ENCODE data around the gene TAOK1. TPM values are rescaled to one million over a fixed set of nuclear protein-coding genes. Genes with fewer than 3 reads are reported as not detected.
"Not testable (repeated sequence)": the region's sequence is repeated elsewhere in the genome, so short reads cannot be mapped to it uniquely, and the experiment has no call there.

The TAOK1 gene
- total RNA-seq, 1 donor from 2014 or later = 36.0 TPM

GRCh38 chr17:29555840-29556239 is 165.7 kb downstream of the TAOK1 start:
- no peak overlapping the region for H3K9ac ChIP-seq (ENCODE audit: low read depth in 1 of 3, low read length in 3 of 3)
- no peaks in the 10 kb centered on the region for H3K27me3 ChIP-seq (ENCODE audit: control insufficient read depth in 3 of 3, insufficient read depth in 3 of 3, low read length in 3 of 3)
- no peaks in the 10 kb centered on the region for H3K9me3 ChIP-seq (ENCODE audit: control insufficient read depth in 3 of 3, low read length in 3 of 3)
- no peak overlapping the region for H3K4me3 ChIP-seq (ENCODE audit: low read length in 3 of 3)
- H3K36me3 ChIP-seq (ENCODE audit: control insufficient read depth in 3 of 3, insufficient read depth in 3 of 3, low read length in 3 of 3) = no peaks in the 10 kb centered on the region
- H3K27ac ChIP-seq (ENCODE audit: low read depth, low read length) = no peak overlapping the region
- no peaks in the 10 kb centered on the region for H3K4me1 ChIP-seq (ENCODE audit: control insufficient read depth in 3 of 3, insufficient read depth in 3 of 3, low read length in 3 of 3)

GRCh38 chr17:29557085-29557738 is 167.0 kb downstream of the TAOK1 start:
- Histone ChIP-seq H3K27me3 (ENCODE audit: control insufficient read depth in 3 of 3, insufficient read depth in 3 of 3, low read length in 3 of 3) (no peaks in the 10 kb centered on the region), H3K36me3 (ENCODE audit: control insufficient read depth in 3 of 3, insufficient read depth in 3 of 3, low read length in 3 of 3) (peaks cover 0 to 4% (median 0%) of the 10 kb centered on the region in 3 donors), H3K4me1 (ENCODE audit: control insufficient read depth in 3 of 3, insufficient read depth in 3 of 3, low read length in 3 of 3) (peaks cover 6 to 11% (median 9%) of the 10 kb centered on the region in 3 donors), H3K9me3 (ENCODE audit: control insufficient read depth in 3 of 3, low read length in 3 of 3) (no peaks in the 10 kb centered on the region), H3K9ac (ENCODE audit: low read depth in 1 of 3, low read length in 3 of 3) (no peak overlapping the region), H3K4me3 (ENCODE audit: low read length in 3 of 3) (no peak overlapping the region), H3K27ac (ENCODE audit: low read depth, low read length) (no peak overlapping the region)

- Histone ChIP-seq H3K27me3 (ENCODE audit: control insufficient read depth in 3 of 3, insufficient read depth in 3 of 3, low read length in 3 of 3) (no peaks in the 10 kb centered on the region), H3K27ac (ENCODE audit: low read depth, low read length) (no peak overlapping the region), H3K4me3 (ENCODE audit: low read length in 3 of 3) (no peak overlapping the region), H3K4me1 (ENCODE audit: control insufficient read depth in 3 of 3, insufficient read depth in 3 of 3, low read length in 3 of 3) (peaks cover 7 to 16% (median 13%) of the 10 kb centered on the region in 3 donors), H3K36me3 (ENCODE audit: control insufficient read depth in 3 of 3, insufficient read depth in 3 of 3, low read length in 3 of 3) (peaks cover 0 to 7% (median 0%) of the 10 kb centered on the region in 3 donors), H3K9me3 (ENCODE audit: control insufficient read depth in 3 of 3, low read length in 3 of 3) (no peaks in the 10 kb centered on the region), H3K9ac (ENCODE audit: low read depth in 1 of 3, low read length in 3 of 3) (no peak overlapping the region)
Observed at GRCh38 chr17:29557739-29558116, 167.6 kb downstream of the TAOK1 start.

- H3K27ac ChIP-seq (ENCODE audit: low read depth, low read length); H3K9ac ChIP-seq (ENCODE audit: low read depth in 1 of 3, low read length in 3 of 3); H3K27me3 ChIP-seq (ENCODE audit: control insufficient read depth in 3 of 3, insufficient read depth in 3 of 3, low read length in 3 of 3); H3K9me3 ChIP-seq (ENCODE audit: control insufficient read depth in 3 of 3, low read length in 3 of 3); H3K4me3 ChIP-seq (ENCODE audit: low read length in 3 of 3); H3K36me3 ChIP-seq (ENCODE audit: control insufficient read depth in 3 of 3, insufficient read depth in 3 of 3, low read length in 3 of 3): not testable (repeated sequence)
- peaks cover 7 to 16% (median 14%) of the 10 kb centered on the region in 3 donors for H3K4me1 ChIP-seq (ENCODE audit: control insufficient read depth in 3 of 3, insufficient read depth in 3 of 3, low read length in 3 of 3)
Observed at GRCh38 chr17:29558139-29558538, 168.0 kb downstream of the TAOK1 start.

- H3K4me1 ChIP-seq (ENCODE audit: control insufficient read depth in 3 of 3, insufficient read depth in 3 of 3, low read length in 3 of 3) = peaks cover 7 to 16% (median 14%) of the 10 kb centered on the region in 3 donors
- H3K36me3 ChIP-seq (ENCODE audit: control insufficient read depth in 3 of 3, insufficient read depth in 3 of 3, low read length in 3 of 3) = peaks cover 0 to 8% (median 0%) of the 10 kb centered on the region in 3 donors
- H3K27ac ChIP-seq (ENCODE audit: low read depth, low read length) = no peak overlapping the region
- H3K27me3 ChIP-seq (ENCODE audit: control insufficient read depth in 3 of 3, insufficient read depth in 3 of 3, low read length in 3 of 3) = no peaks in the 10 kb centered on the region
- no peak overlapping the region for H3K4me3 ChIP-seq (ENCODE audit: low read length in 3 of 3)
- H3K9me3 ChIP-seq (ENCODE audit: control insufficient read depth in 3 of 3, low read length in 3 of 3) = no peaks in the 10 kb centered on the region
- no peak overlapping the region for H3K9ac ChIP-seq (ENCODE audit: low read depth in 1 of 3, low read length in 3 of 3)
Observed at GRCh38 chr17:29559640-29560039, 169.5 kb downstream of the TAOK1 start.

GRCh38 chr17:29560316-29560715 is 170.2 kb downstream of the TAOK1 start:
- no peaks in the 10 kb centered on the region for H3K27me3 ChIP-seq (ENCODE audit: control insufficient read depth in 3 of 3, insufficient read depth in 3 of 3, low read length in 3 of 3)
- H3K36me3 ChIP-seq (ENCODE audit: control insufficient read depth in 3 of 3, insufficient read depth in 3 of 3, low read length in 3 of 3) = peaks cover 0 to 8% (median 0%) of the 10 kb centered on the region in 3 donors
- no peak overlapping the region for H3K9ac ChIP-seq (ENCODE audit: low read depth in 1 of 3, low read length in 3 of 3)
- H3K27ac ChIP-seq (ENCODE audit: low read depth, low read length) = no peak overlapping the region
- no peak overlapping the region for H3K4me3 ChIP-seq (ENCODE audit: low read length in 3 of 3)
- H3K4me1 ChIP-seq (ENCODE audit: control insufficient read depth in 3 of 3, insufficient read depth in 3 of 3, low read length in 3 of 3) = peaks cover 7 to 18% (median 14%) of the 10 kb centered on the region in 3 donors
- no peaks in the 10 kb centered on the region for H3K9me3 ChIP-seq (ENCODE audit: control insufficient read depth in 3 of 3, low read length in 3 of 3)

GRCh38 chr17:29561554-29562517 is 171.7 kb downstream of the TAOK1 start:
- Histone ChIP-seq H3K9me3 (ENCODE audit: control insufficient read depth in 3 of 3, low read length in 3 of 3) (no peaks in the 10 kb centered on the region), H3K4me1 (ENCODE audit: control insufficient read depth in 3 of 3, insufficient read depth in 3 of 3, low read length in 3 of 3) (peaks cover 7 to 25% (median 20%) of the 10 kb centered on the region in 3 donors), H3K36me3 (ENCODE audit: control insufficient read depth in 3 of 3, insufficient read depth in 3 of 3, low read length in 3 of 3) (peaks cover 0 to 8% (median 0%) of the 10 kb centered on the region in 3 donors), H3K4me3 (ENCODE audit: low read length in 3 of 3) (no peak overlapping the region), H3K9ac (ENCODE audit: low read depth in 1 of 3, low read length in 3 of 3) (no peak overlapping the region), H3K27ac (ENCODE audit: low read depth, low read length) (peak overlapping the region; percentile 3), H3K27me3 (ENCODE audit: control insufficient read depth in 3 of 3, insufficient read depth in 3 of 3, low read length in 3 of 3) (peaks cover 0 to 6% (median 0%) of the 10 kb centered on the region in 3 donors)

- no peaks in the 10 kb centered on the region for H3K9me3 ChIP-seq (ENCODE audit: control insufficient read depth in 3 of 3, low read length in 3 of 3)
- H3K4me3 ChIP-seq (ENCODE audit: low read length in 3 of 3) = no peak overlapping the region
- no peak overlapping the region for H3K27ac ChIP-seq (ENCODE audit: low read depth, low read length)
- peaks cover 0 to 8% (median 0%) of the 10 kb centered on the region in 3 donors for H3K36me3 ChIP-seq (ENCODE audit: control insufficient read depth in 3 of 3, insufficient read depth in 3 of 3, low read length in 3 of 3)
- peaks cover 0 to 6% (median 0%) of the 10 kb centered on the region in 3 donors for H3K27me3 ChIP-seq (ENCODE audit: control insufficient read depth in 3 of 3, insufficient read depth in 3 of 3, low read length in 3 of 3)
- no peak overlapping the region for H3K9ac ChIP-seq (ENCODE audit: low read depth in 1 of 3, low read length in 3 of 3)
- peaks cover 9 to 27% (median 22%) of the 10 kb centered on the region in 3 donors for H3K4me1 ChIP-seq (ENCODE audit: control insufficient read depth in 3 of 3, insufficient read depth in 3 of 3, low read length in 3 of 3)
Observed at GRCh38 chr17:29562615-29563014, 172.5 kb downstream of the TAOK1 start.

GRCh38 chr17:29563816-29564215 is 173.7 kb downstream of the TAOK1 start:
- H3K9me3 ChIP-seq (ENCODE audit: control insufficient read depth in 3 of 3, low read length in 3 of 3) = no peaks in the 10 kb centered on the region
- no peak overlapping the region for H3K9ac ChIP-seq (ENCODE audit: low read depth in 1 of 3, low read length in 3 of 3)
- peaks cover 11 to 31% (median 23%) of the 10 kb centered on the region in 3 donors for H3K4me1 ChIP-seq (ENCODE audit: control insufficient read depth in 3 of 3, insufficient read depth in 3 of 3, low read length in 3 of 3)
- H3K27me3 ChIP-seq (ENCODE audit: control insufficient read depth in 3 of 3, insufficient read depth in 3 of 3, low read length in 3 of 3) = peaks cover 0 to 6% (median 0%) of the 10 kb centered on the region in 3 donors
- H3K36me3 ChIP-seq (ENCODE audit: control insufficient read depth in 3 of 3, insufficient read depth in 3 of 3, low read length in 3 of 3) = peaks cover 0 to 8% (median 0%) of the 10 kb centered on the region in 3 donors
- H3K27ac ChIP-seq (ENCODE audit: low read depth, low read length) = no peak overlapping the region
- no peak overlapping the region for H3K4me3 ChIP-seq (ENCODE audit: low read length in 3 of 3)

All from skeletal muscle tissue (tissue), 4 donors.